T-helper 1 cell (primary cell): Measurements from ENCODE around the gene GNB5.
A peak's percentile ranks its signal among the peaks of the same experiment; 100 is the strongest.

Source experiments
- DNase-seq, 5 donors: peaks; one replicate each; pipeline ENCODE4 v3.0.0-alpha.2; 2012 to 2020

GNB5 gene

GRCh38 chr15:52139599-52140462 lies 51.4 kb downstream of the GNB5 start:
- peak; percentile 15 to 60 (median 38) for DNase-seq

- DNase-seq, result no peak
Measured at GRCh38 chr15:52137432-52138357, 53.5 kb downstream of the GNB5 start.

- DNase-seq, result no peak
Measured at GRCh38 chr15:52136442-52136980, 54.7 kb downstream of the GNB5 start.

GRCh38 chr15:52134502-52135144 lies 56.6 kb downstream of the GNB5 start:
- no peak for DNase-seq

- DNase-seq, result no peak
Measured at GRCh38 chr15:52133510-52134220, 57.5 kb downstream of the GNB5 start.

GRCh38 chr15:52132066-52132465 lies 59.1 kb downstream of the GNB5 start:
- no peak for DNase-seq

GRCh38 chr15:52128568-52128967 lies 62.6 kb downstream of the GNB5 start:
- DNase-seq, result no peak

- DNase-seq, result peak in 1 of 5 donors; percentile 25
Measured at GRCh38 chr15:52124270-52124880, 66.8 kb downstream of the GNB5 start.

GRCh38 chr15:52121896-52122295 lies 69.3 kb downstream of the GNB5 start:
- DNase-seq, result no peak

GRCh38 chr15:52121006-52121405 lies 70.2 kb downstream of the GNB5 start:
- no peak for DNase-seq

- no peak for DNase-seq
Measured at GRCh38 chr15:52120488-52120887, 70.7 kb downstream of the GNB5 start.

- DNase-seq, result no peak
Measured at GRCh38 chr15:52118969-52119749, 72.0 kb downstream of the GNB5 start.

- no peak for DNase-seq
Measured at GRCh38 chr15:52117549-52117948, 73.6 kb downstream of the GNB5 start.

- DNase-seq, result no peak
Measured at GRCh38 chr15:52115598-52116427, 75.4 kb downstream of the GNB5 start.

- no peak for DNase-seq
Measured at GRCh38 chr15:52114261-52115055, 76.7 kb downstream of the GNB5 start.

- DNase-seq, result no peak
Measured at GRCh38 chr15:52113708-52114107, 77.5 kb downstream of the GNB5 start.

- DNase-seq, result no peak
Measured at GRCh38 chr15:52113235-52113634, 78.0 kb downstream of the GNB5 start.

GRCh38 chr15:52112203-52112750 lies 78.9 kb downstream of the GNB5 start:
- DNase-seq, result peak in 3 of 5 donors; percentile 15 to 31 (median 19)
